ENCODE measurements around the gene MGST2.

MGST2 gene

GRCh38 chr4:139712882-139713281 lies 47.3 kb downstream of the MGST2 start:
- DNase-seq, result no peak

GRCh38 chr4:139715746-139716391 lies 50.2 kb downstream of the MGST2 start:
- DNase-seq, result no peak

- no peak for DNase-seq
Measured at GRCh38 chr4:139718358-139718757, 52.7 kb downstream of the MGST2 start.

- DNase-seq, result no peak
Measured at GRCh38 chr4:139718833-139719232, 53.2 kb downstream of the MGST2 start.

GRCh38 chr4:139719381-139720101 lies 53.9 kb downstream of the MGST2 start:
- DNase-seq, result no peak

GRCh38 chr4:139720806-139721205 lies 55.2 kb downstream of the MGST2 start:
- no peak for DNase-seq

GRCh38 chr4:139721789-139722188 lies 56.2 kb downstream of the MGST2 start:
- no peak for DNase-seq

- no peak for DNase-seq
Measured at GRCh38 chr4:139725236-139725635, 59.6 kb downstream of the MGST2 start.

GRCh38 chr4:139726615-139727014 lies 61.0 kb downstream of the MGST2 start:
- no peak for DNase-seq

- no peak for DNase-seq
Measured at GRCh38 chr4:139728146-139728545, 62.5 kb downstream of the MGST2 start.

GRCh38 chr4:139728840-139729239 lies 63.2 kb downstream of the MGST2 start:
- no peak for DNase-seq

GRCh38 chr4:139732991-139733570 lies 67.5 kb downstream of the MGST2 start:
- DNase-seq, result no peak

- DNase-seq, result no peak
Measured at GRCh38 chr4:139734201-139734874, 68.7 kb downstream of the MGST2 start.

- DNase-seq, result peak; percentile 72
Measured at GRCh38 chr4:139734875-139735380, 69.3 kb downstream of the MGST2 start.

GRCh38 chr4:139735381-139736273 lies 70.0 kb downstream of the MGST2 start:
- DNase-seq, result no peak

GRCh38 chr4:139736274-139736660 lies 70.6 kb downstream of the MGST2 start:
- no peak for DNase-seq

- DNase-seq, result no peak
Measured at GRCh38 chr4:139736661-139737060, 71.0 kb downstream of the MGST2 start.

- DNase-seq, result no peak
Measured at GRCh38 chr4:139738846-139739613, 73.4 kb downstream of the MGST2 start.

GRCh38 chr4:139740121-139740520 lies 74.5 kb downstream of the MGST2 start:
- no peak for DNase-seq

- DNase-seq, result peak; percentile 59
Measured at GRCh38 chr4:139740531-139741041, 75.0 kb downstream of the MGST2 start.

GRCh38 chr4:139743027-139743426 lies 77.4 kb downstream of the MGST2 start:
- DNase-seq, result no peak

Data from amniotic stem cell (primary cell).